Thyroid gland (tissue), 4 donors: Measurements from ENCODE around the gene CLIP4. TPM values are rescaled to one million over a fixed set of nuclear protein-coding genes. Genes with fewer than 3 reads are reported as not detected.

Source experiments
- DNase-seq, 2 donors: peaks; one replicate each; pipeline ENCODE4 v3.0.0-alpha.2; 2019
- H3K27ac ChIP-seq, 3 donors: fragments of 200-600 bp; sonication (generic); 1 replicate in 2 of 3; 2 replicates in 1 of 3; pipeline ENCODE4 v1.5.1; 2016 to 2019; ENCODE audit warnings: mild to moderate bottlenecking in 1 of 3, moderate library complexity in 1 of 3
- H3K27me3 ChIP-seq: fragments of 200-600 bp; sonication (generic); one replicate; pipeline ENCODE4 v1.5.1; 2019
- H3K36me3 ChIP-seq, 2 donors: fragments of 200-600 bp; sonication (generic); one replicate each; pipeline ENCODE4 v1.5.1; 2016 to 2019
- H3K4me1 ChIP-seq, 2 donors: fragments of 200-600 bp; sonication (generic); one replicate each; pipeline ENCODE4 v1.5.1; 2017 to 2019
- H3K4me3 ChIP-seq, 3 donors: fragments of 200-600 bp; sonication (generic); replicated peaks in 1 of 3; 1 replicate in 2 of 3; 2 replicates in 1 of 3; pipeline ENCODE4 v1.5.1; 2016; ENCODE audit warnings: mild to moderate bottlenecking in 1 of 3
- H3K9me3 ChIP-seq: fragments of 200-600 bp; sonication (generic); one replicate; pipeline ENCODE4 v1.5.1; 2017
- CTCF ChIP-seq, 6 experiments: fragments of 200-600 bp in 3 of 6; fragments of 450-650 bp in 3 of 6; sonication (generic) in 3 of 6; IDR thresholded peaks; one replicate each; pipeline ENCODE4 v1.5.1; 2016 to 2019; ENCODE audit warnings: antibody characterized with exemption in 6 of 6, mild to moderate bottlenecking in 2 of 6, inconsistent platforms in 1 of 6, moderate library complexity in 1 of 6
- POLR2A ChIP-seq, 2 donors: fragments of 450-650 bp; IDR thresholded peaks; one replicate each; pipeline ENCODE4 v1.6.1; 2017; ENCODE audit warnings: antibody characterized with exemption in 2 of 2, mild to moderate bottlenecking in 2 of 2, moderate library complexity in 1 of 2
- WGBS, 2 donors: methylation state at CpG; one replicate each; pipeline ENCODE4 v1.1.5; 2017; 5-methylcytosine and 5-hydroxymethylcytosine counted together
- intact Hi-C: fragments of 100-400 bp; cut with DNase I; formaldehyde crosslinking; loops from one replicate; pipeline ENCODE4 v1.15.1; 2023
- total RNA-seq, 4 donors: library from RNA; depleted of rRNA; stranded (reverse); fragments of >200 nt; gene quantifications; one replicate each; pipeline ENCODE4 v1.2.3, GENCODE V29; 2016

The CLIP4 gene
- total RNA-seq, 4 donors from 2014 or later = 148 to 398 (median 222) TPM

DNA sequence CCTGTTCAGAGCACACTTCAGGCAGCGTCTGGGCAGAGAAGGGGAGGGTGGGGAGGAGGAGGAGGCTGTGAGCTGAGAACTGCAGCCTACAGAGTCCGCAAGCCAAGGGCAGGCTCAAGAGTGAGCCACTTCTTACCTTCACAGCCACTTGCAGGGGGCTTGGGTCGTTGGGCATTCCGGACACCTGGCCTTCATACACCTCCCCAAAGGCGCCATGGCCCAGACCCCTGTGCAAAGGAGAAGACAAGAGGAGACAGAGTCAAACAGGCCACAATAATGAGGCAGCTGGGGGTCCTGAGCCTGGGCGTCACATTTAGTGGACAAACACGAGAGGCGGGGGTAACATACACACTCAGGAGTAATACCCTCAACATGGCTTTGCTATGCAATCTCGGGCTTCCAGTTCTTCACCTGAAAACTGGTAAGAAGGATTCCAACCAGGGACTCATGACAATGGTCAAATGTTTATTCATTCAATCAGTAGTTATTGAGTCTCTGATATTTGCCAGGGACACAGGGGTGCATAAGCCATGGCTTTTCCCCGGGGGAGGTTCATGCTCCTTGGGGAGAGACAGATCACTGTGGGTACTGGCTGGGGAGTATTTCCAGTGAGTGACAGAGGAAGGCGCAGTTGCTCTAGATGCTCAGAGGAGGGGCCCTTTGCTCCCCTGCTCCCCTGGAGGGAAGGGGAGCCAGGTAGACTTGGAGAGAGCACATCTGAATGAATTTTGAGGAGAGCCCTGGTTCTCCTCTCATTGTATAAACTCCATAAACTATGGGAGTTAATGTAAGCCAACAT, 107.4 kb downstream of the CLIP4 start:
- Histone ChIP-seq H3K9me3 (no peaks in the 10 kb centered on the region), H3K4me1 (peaks cover 10 to 25% of the 10 kb centered on the region in 2 donors), H3K36me3 (no peaks in the 10 kb centered on the region), H3K27ac (no peak overlapping the region), H3K4me3 (no peak overlapping the region), H3K27me3 (no peaks in the 10 kb centered on the region)
- WGBS, 2 donors = 77 to 78% methylated on average over 11 of the region's 11 CpGs
- TF ChIP-seq CTCF (IDR thresholded peaks at IDR 0.05) = no peak
- no peak for TF ChIP-seq POLR2A (IDR thresholded peaks at IDR 0.05)
- intact Hi-C loops = no loop called here
- DNase-seq = peak in 1 of 2 donors; percentile 22

GRCh38 chr2:29223257-29223656, 108.0 kb downstream of the CLIP4 start:
- TF ChIP-seq CTCF (IDR thresholded peaks at IDR 0.05) = no peak
- no peak for TF ChIP-seq POLR2A (IDR thresholded peaks at IDR 0.05)
- no peak overlapping the region for H3K27ac ChIP-seq
- intact Hi-C loops = no loop called here
- H3K36me3 ChIP-seq = no peaks in the 10 kb centered on the region
- H3K9me3 ChIP-seq = no peaks in the 10 kb centered on the region
- 89 to 97% methylated on average over 9 to 11 of the region's 11 CpGs for WGBS, 2 donors
- H3K4me1 ChIP-seq = peaks cover 10 to 25% of the 10 kb centered on the region in 2 donors
- no peak for DNase-seq
- no peak overlapping the region for H3K4me3 ChIP-seq
- no peaks in the 10 kb centered on the region for H3K27me3 ChIP-seq

GRCh38 chr2:29223851-29224692, 108.9 kb downstream of the CLIP4 start:
- H3K27ac ChIP-seq = no peak overlapping the region
- no peaks in the 10 kb centered on the region for H3K36me3 ChIP-seq
- H3K4me3 ChIP-seq = no peak overlapping the region
- DNase-seq = peak; percentile 61 to 62
- H3K9me3 ChIP-seq = no peaks in the 10 kb centered on the region
- H3K4me1 ChIP-seq = peaks cover 10 to 25% of the 10 kb centered on the region in 2 donors
- 66 to 69% methylated on average over 7 of the region's 7 CpGs for WGBS, 2 donors
- no peaks in the 10 kb centered on the region for H3K27me3 ChIP-seq
- TF ChIP-seq POLR2A (IDR thresholded peaks at IDR 0.05) (no peak), CTCF (IDR thresholded peaks at IDR 0.05) (no peak)
- intact Hi-C loops = no loop called here

DNA sequence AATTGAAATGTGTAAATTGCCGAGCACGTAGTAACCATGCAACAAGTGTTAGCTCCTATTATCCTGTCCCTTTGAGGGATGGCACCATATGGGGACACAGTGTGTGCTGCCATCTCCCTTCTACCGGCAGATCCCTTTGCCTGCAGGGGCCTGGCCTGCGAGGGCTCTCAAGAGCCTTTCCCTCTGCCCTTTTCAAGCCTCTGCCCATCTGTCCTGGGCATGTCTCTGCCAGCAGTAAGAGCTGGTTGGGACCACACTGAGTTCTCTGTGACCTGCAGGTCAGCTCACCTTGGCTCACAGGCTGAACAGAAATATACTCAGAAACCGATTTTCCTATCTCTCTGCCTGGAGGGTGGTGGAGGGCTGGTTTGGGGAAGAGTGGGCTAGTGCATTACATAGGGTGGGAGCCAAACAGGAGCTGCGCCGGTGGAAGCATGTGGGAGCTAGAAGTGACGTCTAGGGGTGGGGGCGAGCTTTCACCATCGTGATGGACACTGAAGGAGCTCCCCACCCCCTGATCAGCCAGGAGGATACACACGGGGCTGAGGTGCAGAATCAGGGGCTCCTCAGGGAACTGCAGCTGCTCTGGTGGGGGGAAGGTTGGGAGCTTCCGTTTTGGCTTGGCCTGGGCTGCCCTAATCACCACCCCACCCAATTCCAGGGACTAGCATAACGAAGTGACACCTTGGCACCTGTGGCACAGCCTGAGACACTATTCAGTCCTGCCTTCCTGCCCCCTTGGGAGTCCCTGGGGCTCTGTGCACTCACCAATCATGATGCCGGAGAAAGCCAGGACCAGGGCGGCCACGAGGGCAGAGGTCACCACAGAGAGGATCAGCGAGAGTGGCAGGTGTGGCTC, 109.7 kb downstream of the CLIP4 start:
- no peak overlapping the region for H3K27ac ChIP-seq

More for the DNA sequence above, 109.7 kb downstream of the CLIP4 start:
- Histone ChIP-seq H3K9me3 (no peaks in the 10 kb centered on the region), H3K36me3 (no peaks in the 10 kb centered on the region), H3K4me3 (no peak overlapping the region), H3K4me1 (peaks cover 10 to 25% of the 10 kb centered on the region in 2 donors), H3K27me3 (no peaks in the 10 kb centered on the region)
- no peak for DNase-seq
- WGBS, 2 donors = 86 to 90% methylated on average over 16 to 17 of the region's 17 CpGs
- TF ChIP-seq CTCF (IDR thresholded peaks at IDR 0.05) (no peak), POLR2A (IDR thresholded peaks at IDR 0.05) (no peak)
- intact Hi-C loops = no loop called here
